GM23248 (cell line): ENCODE data around the gene LGI4. TPM values are rescaled to one million over a fixed set of nuclear protein-coding genes. Genes with fewer than 3 reads are reported as not detected.
A peak's percentile ranks its signal among the peaks of the same experiment; 100 is the strongest.

Experiments
- DNase-seq: peaks from one replicate; pipeline ENCODE4 v3.0.0-alpha.2; 2015
- H2AFZ ChIP-seq: fragments of 200-600 bp; sonication (generic); 2 replicates; pipeline ENCODE4 v1.6.1; 2016; ENCODE audit warnings: antibody characterized with exemption
- H3F3A ChIP-seq: fragments of 200-600 bp; sonication (generic); 2 replicates; pipeline ENCODE4 v1.6.1; 2016; ENCODE audit warnings: mild to moderate bottlenecking, antibody characterized with exemption, mixed run types; ENCODE audit not compliant: insufficient read depth
- H3K27ac ChIP-seq: fragments of 200-600 bp; sonication (generic); 2 replicates; pipeline ENCODE4 v1.5.1; 2016; ENCODE audit warnings: mild to moderate bottlenecking
- H3K27me3 ChIP-seq: fragments of 200-600 bp; sonication (generic); replicated peaks from 2 replicates; pipeline ENCODE4 v1.6.1; 2016; ENCODE audit warnings: mild to moderate bottlenecking; ENCODE audit not compliant: insufficient read depth
- H3K36me3 ChIP-seq: fragments of 200-600 bp; sonication (generic); 2 replicates; pipeline ENCODE4 v1.6.1; 2016; ENCODE audit warnings: low read depth, mild to moderate bottlenecking
- H3K4me1 ChIP-seq: fragments of 200-600 bp; sonication (generic); 2 replicates; pipeline ENCODE4 v1.6.1; 2016; ENCODE audit warnings: mild to moderate bottlenecking; ENCODE audit not compliant: insufficient read depth
- H3K4me2 ChIP-seq: fragments of 200-600 bp; sonication (generic); one replicate; pipeline ENCODE4 v1.6.1; 2016; ENCODE audit warnings: mild to moderate bottlenecking; ENCODE audit not compliant: unreplicated experiment
- H3K4me3 ChIP-seq: fragments of 200-600 bp; sonication (generic); 2 replicates; pipeline ENCODE4 v1.5.1; 2016; ENCODE audit warnings: mild to moderate bottlenecking
- H3K79me2 ChIP-seq: fragments of 200-600 bp; sonication (generic); 2 replicates; pipeline ENCODE4 v1.6.1; 2016; ENCODE audit warnings: mild to moderate bottlenecking; ENCODE audit not compliant: insufficient read depth
- H3K9ac ChIP-seq: fragments of 200-600 bp; sonication (generic); 2 replicates; pipeline ENCODE4 v1.6.1; 2016; ENCODE audit warnings: mild to moderate bottlenecking
- H3K9me2 ChIP-seq: fragments of 200-600 bp; sonication (generic); 2 replicates; pipeline ENCODE4 v1.6.1; 2016; ENCODE audit warnings: mixed run types, mild to moderate bottlenecking, moderate library complexity; ENCODE audit not compliant: insufficient read depth
- H3K9me3 ChIP-seq: fragments of 200-600 bp; sonication (generic); one replicate; pipeline ENCODE4 v1.6.1; 2017; ENCODE audit warnings: low read depth
- H4K20me1 ChIP-seq: fragments of 200-600 bp; sonication (generic); 2 replicates; pipeline ENCODE4 v1.6.0; 2016; ENCODE audit not compliant: insufficient read depth
- EZH2 ChIP-seq: fragments of 200-600 bp; sonication (generic); IDR thresholded peaks from 2 replicates; pipeline ENCODE4 v1.6.1; 2018; ENCODE audit warnings: antibody characterized with exemption, mild to moderate bottlenecking; ENCODE audit not compliant: insufficient read depth, poor library complexity, severe bottlenecking
- EZH2phosphoT487 ChIP-seq: fragments of 200-600 bp; sonication (generic); IDR thresholded peaks from 2 replicates; pipeline ENCODE4 v1.6.1; 2018; ENCODE audit warnings: antibody characterized with exemption, moderate library complexity, mild to moderate bottlenecking, low read depth; ENCODE audit not compliant: insufficient read depth
- WGBS, 2 experiments: methylation state at CpG; one replicate each; pipeline ENCODE4 v1.1.6; 2015 to 2017; ENCODE audit warnings: low lambda C conversion rate in 2 of 2, low coverage in 1 of 2; ENCODE audit errors: missing lambda C conversion rate in 2 of 2; 5-methylcytosine and 5-hydroxymethylcytosine counted together
- in situ Hi-C: fragments of 300-500 bp; cut with MboI; formaldehyde crosslinking; loops from 2 replicates; pipeline ENCODE4 v1.15.0; 2020
- polyA plus RNA-seq: library from polyadenylated mRNA; unstranded; fragments of >200 nt; fragmentation: Nextera tagmentation; extraction: Ambion mirVana; gene quantifications from 2 replicates; pipeline ENCODE4 v1.2.1, GENCODE V29; 2016
- total RNA-seq: library from RNA; depleted of rRNA; stranded (reverse); fragments of >200 nt; shearing (Covaris generic); gene quantifications from 2 replicates; pipeline ENCODE4 v1.2.3, GENCODE V29; 2014

Gene LGI4
- total and polyA plus RNA-seq, 2 experiments from 2014 or later, result 0.06 to 0.86 TPM

- Histone ChIP-seq H2AFZ (no peak overlapping the region), H3K9ac (no peak overlapping the region), H3K4me1 (no peaks in the 10 kb centered on the region), H3K79me2 (peaks cover 23% of the 10 kb centered on the region), H3K9me2 (no peaks in the 10 kb centered on the region), H3F3A (no peaks in the 10 kb centered on the region), H3K9me3 (no peaks in the 10 kb centered on the region), H3K27me3 (no peaks in the 10 kb centered on the region), H4K20me1 (no peaks in the 10 kb centered on the region), H3K36me3 (peaks cover 81% of the 10 kb centered on the region), H3K4me3 (no peak overlapping the region), H3K4me2 (no peak overlapping the region), H3K27ac (peak overlapping the region; percentile 27; the same call in 1 of the 2 replicates)
- TF ChIP-seq EZH2phosphoT487 (no peak), EZH2 (no peak)
- DNase-seq, result peak; percentile 49
- 69% methylated on average over 6 of the region's 6 CpGs for WGBS, 2 experiments
- in situ Hi-C loops, result no loop called here
Measured at GRCh38 chr19:35162471-35163326, 27.8 kb upstream of the LGI4 start.

GRCh38 chr19:35161434-35161743 lies 26.5 kb upstream of the LGI4 start:
- H3K9me3 ChIP-seq, result no peaks in the 10 kb centered on the region
- H3K4me1 ChIP-seq, result peaks cover 1% of the 10 kb centered on the region
- H2AFZ ChIP-seq, result no peak overlapping the region
- H3K36me3 ChIP-seq, result peaks cover 78% of the 10 kb centered on the region
- no peak overlapping the region for H3K9ac ChIP-seq
- H4K20me1 ChIP-seq, result 0 out of 2 replicates have a peak, but pooled peaks cover under 1% of the 10 kb centered on the region
- H3K27me3 ChIP-seq, result no peaks in the 10 kb centered on the region
- no peak overlapping the region for H3K27ac ChIP-seq
- no peak overlapping the region for H3K4me2 ChIP-seq
- WGBS, 2 experiments, result 98 to 100% methylated on average over 2 of the region's 2 CpGs
- TF ChIP-seq EZH2phosphoT487, result no peak
- TF ChIP-seq EZH2, result no peak
- peaks cover 36% of the 10 kb centered on the region for H3K79me2 ChIP-seq
- in situ Hi-C loops, result no loop called here
- no peaks in the 10 kb centered on the region for H3F3A ChIP-seq
- H3K9me2 ChIP-seq, result no peaks in the 10 kb centered on the region
- no peak overlapping the region for H3K4me3 ChIP-seq
- DNase-seq, result no peak

- peaks cover 7% of the 10 kb centered on the region for H3K4me1 ChIP-seq
- H3F3A ChIP-seq, result no peaks in the 10 kb centered on the region
- 95% methylated on average over 9 of the region's 9 CpGs for WGBS, 2 experiments
- H3K27ac ChIP-seq, result no peak overlapping the region
- DNase-seq, result no peak
- in situ Hi-C loops, result no loop called here
- H3K9ac ChIP-seq, result no peak overlapping the region
- H3K27me3 ChIP-seq, result no peaks in the 10 kb centered on the region
- H3K79me2 ChIP-seq, result peaks cover 42% of the 10 kb centered on the region
- H3K4me2 ChIP-seq, result no peak overlapping the region
- H2AFZ ChIP-seq, result no peak overlapping the region
- H3K9me2 ChIP-seq, result no peaks in the 10 kb centered on the region
- H4K20me1 ChIP-seq, result 0 out of 2 replicates have a peak, but pooled peaks cover 5% of the 10 kb centered on the region
- no peak overlapping the region for H3K4me3 ChIP-seq
- TF ChIP-seq EZH2phosphoT487 (no peak), EZH2 (no peak)
- no peaks in the 10 kb centered on the region for H3K9me3 ChIP-seq
- H3K36me3 ChIP-seq, result peaks cover 73% of the 10 kb centered on the region
Measured at GRCh38 chr19:35160629-35161433, 26.0 kb upstream of the LGI4 start.

GRCh38 chr19:35159606-35160005 lies 24.7 kb upstream of the LGI4 start:
- WGBS, 2 experiments, result 88 to 89% methylated on average over 8 of the region's 8 CpGs
- Histone ChIP-seq H3F3A (no peaks in the 10 kb centered on the region), H4K20me1 (0 out of 2 replicates have a peak, but pooled peaks cover 5% of the 10 kb centered on the region), H3K9ac (no peak overlapping the region), H3K27ac (no peak overlapping the region), H3K9me2 (no peaks in the 10 kb centered on the region), H3K4me3 (no peak overlapping the region), H3K9me3 (no peaks in the 10 kb centered on the region), H3K36me3 (peaks cover 60% of the 10 kb centered on the region), H3K27me3 (no peaks in the 10 kb centered on the region), H3K4me2 (no peak overlapping the region), H3K4me1 (peaks cover 7% of the 10 kb centered on the region), H3K79me2 (peaks cover 54% of the 10 kb centered on the region), H2AFZ (no peak overlapping the region)
- no peak for DNase-seq
- in situ Hi-C loops, result no loop called here
- TF ChIP-seq EZH2phosphoT487 (no peak), EZH2 (no peak)
